K562 (cell line): ENCODE results near the gene HCN4. TPM values are rescaled to one million over a fixed set of nuclear protein-coding genes. Genes with fewer than 3 reads are reported as not detected.

Experiments
- ATAC-seq: fragments of 200-7000 bp; cut with Tn5 transposase; 3 replicates; pipeline ENCODE4 v1.9.1; 2020; ENCODE audit warnings: moderate library complexity
- BruUV-seq: library from RNA; stranded (reverse); fragments of 400-500 nt; replicated peaks from 2 replicates; lab custom pipeline; 2021; lab: Mats Ljungman, UMichigan
- CTCF ChIA-PET: fragments of 300-600 bp; formaldehyde crosslinking; extraction: SDS; loops from one replicate; lab custom pipeline; 2021; ENCODE audit warnings: low intra/inter-chr PET ratio; lab: Yijun Ruan, JAX
- POLR2A ChIA-PET: fragments of 300-600, 350-650 bp; sonication (Branson Sonifier 250); formaldehyde crosslinking; extraction: SDS; loops from one replicate; lab custom pipeline; 2021; ENCODE audit warnings: antibody characterized with exemption, inconsistent platforms; lab: Yijun Ruan, JAX
- DNase-seq, 4 experiments: peaks; one replicate each; pipeline versions ENCODE4 v3.0.0 to v3.0.0-alpha.2; 2011 to 2018; ENCODE audit warnings: low spot score in 3 of 4, mixed read lengths in 3 of 4; ENCODE audit errors: extremely low read depth in 1 of 4
- FAIRE-seq: peaks from 2 replicates; lab custom pipeline; 2011; peaks lifted over from hg19 to GRCh38; lab: Jason Lieb, UNC
- H2AFZ ChIP-seq: 2 replicates; pipeline ENCODE4 v1.6.0; 2011; ENCODE audit warnings: low read depth, low read length, control low read depth, inconsistent platforms
- H3K27ac ChIP-seq: fragments of 200-600 bp; 3 replicates; pipeline ENCODE4 v1.8.0; 2011; ENCODE audit warnings: low read depth, mild to moderate bottlenecking, control low read depth, inconsistent platforms, low read length, moderate library complexity, mixed read lengths; ENCODE audit errors: extremely low read depth
- H3K27me3 ChIP-seq, 2 experiments: fragments of 300-600 bp in 1 of 2; 2 replicates in 1 of 2; 3 replicates in 1 of 2; pipeline versions ENCODE4 v1.6.0 to v1.8.0; 2011; ENCODE audit warnings: inconsistent platforms in 2 of 2, low read length in 2 of 2, mild to moderate bottlenecking in 1 of 2, mixed read lengths in 1 of 2, moderate library complexity in 1 of 2; ENCODE audit not compliant: control insufficient read depth in 2 of 2, insufficient read depth in 2 of 2
- H3K36me3 ChIP-seq: fragments of 300-600 bp; 3 replicates; pipeline ENCODE4 v1.8.0; 2011; ENCODE audit warnings: mild to moderate bottlenecking, low read length, inconsistent platforms; ENCODE audit not compliant: control insufficient read depth, insufficient read depth
- H3K4me1 ChIP-seq, 2 experiments: fragments of 200-600 bp in 1 of 2; replicated peaks in 1 of 2; 2 replicates in 1 of 2; 3 replicates in 1 of 2; pipeline versions ENCODE4 v1.5.1 to v1.8.0; 2011; ENCODE audit warnings: inconsistent platforms in 2 of 2, low read length in 2 of 2, mild to moderate bottlenecking in 1 of 2, mixed read lengths in 1 of 2, moderate library complexity in 1 of 2; ENCODE audit not compliant: control insufficient read depth in 2 of 2, insufficient read depth in 2 of 2
- H3K4me2 ChIP-seq: 2 replicates; pipeline ENCODE4 v1.6.1; 2011; ENCODE audit warnings: low read length, control low read depth, inconsistent platforms, mixed read lengths; ENCODE audit not compliant: insufficient read depth
- H3K4me3 ChIP-seq: fragments of 200-600 bp; sonication (generic), shearing (Covaris generic); 2 replicates; pipeline ENCODE4 v1.5.1; 2016; ENCODE audit warnings: control low read depth, inconsistent platforms
- H3K79me2 ChIP-seq: fragments of 200-600 bp; 3 replicates; pipeline ENCODE4 v1.8.0; 2011; ENCODE audit warnings: low read length, inconsistent platforms; ENCODE audit not compliant: control insufficient read depth, insufficient read depth
- H3K9ac ChIP-seq, 2 experiments: 2 replicates each; pipeline versions ENCODE4 v1.6.0 to v1.6.1; 2011; ENCODE audit warnings: low read depth in 2 of 2, low read length in 2 of 2, control low read depth in 1 of 2, inconsistent platforms in 1 of 2, mild to moderate bottlenecking in 1 of 2, mixed read lengths in 1 of 2; ENCODE audit not compliant: insufficient read depth in 1 of 2
- H3K9me1 ChIP-seq: one replicate; pipeline ENCODE4 v1.6.0; 2011; ENCODE audit warnings: inconsistent platforms, mild to moderate bottlenecking, low read length, moderate library complexity; ENCODE audit not compliant: control insufficient read depth, insufficient read depth
- H3K9me3 ChIP-seq: replicated peaks from 2 replicates; pipeline ENCODE4 v1.5.1; 2011; ENCODE audit warnings: low read depth, low read length, inconsistent platforms; ENCODE audit not compliant: control insufficient read depth, insufficient read depth
- H4K20me1 ChIP-seq: replicated peaks from 2 replicates; pipeline ENCODE4 v1.6.1; 2011; ENCODE audit warnings: low read length, inconsistent platforms, mixed read lengths; ENCODE audit not compliant: control insufficient read depth, insufficient read depth
- HMG20B ChIP-seq: fragments of 250-450 bp; sonication (Bioruptor Pico); IDR thresholded peaks from 2 replicates; pipeline ENCODE4 v1.5.0; 2021; ENCODE audit warnings: mild to moderate bottlenecking
- PYGO2 ChIP-seq: fragments of 450-650 bp; IDR thresholded peaks from 2 replicates; pipeline ENCODE4 v1.6.1; 2016; ENCODE audit warnings: mild to moderate bottlenecking, missing genetic modification characterization, moderate library complexity, missing compliant biosample characterization
- RBM25 ChIP-seq: fragments of 200-400 bp; formaldehyde crosslinking; IDR thresholded peaks from 2 replicates; pipeline ENCODE4 v1.6.1; 2018; ENCODE audit warnings: low read length, low read depth, moderate library complexity; ENCODE audit not compliant: severe bottlenecking
- ZNF696 ChIP-seq: fragments of 250-450 bp; sonication (Bioruptor Pico); conservative IDR thresholded peaks from 2 replicates; pipeline ENCODE4 v1.4.0; 2020; ENCODE audit warnings: mild to moderate bottlenecking, moderate library complexity
- ZZZ3 ChIP-seq: fragments of 450-650 bp; IDR thresholded peaks from 2 replicates; pipeline ENCODE4 v1.6.1; 2016; ENCODE audit warnings: antibody characterized with exemption, mild to moderate bottlenecking, moderate library complexity
- in situ Hi-C: fragments of 300-500 bp; cut with MboI; formaldehyde crosslinking; loops from 4 replicates; pipeline ENCODE4 v1.15.0; 2018; ENCODE audit warnings: inconsistent platforms, mixed read lengths
- intact Hi-C: fragments of 100-400 bp; cut with micrococcal nuclease; formaldehyde crosslinking; loops from 2 replicates; pipeline ENCODE4 v1.14.2; 2022
- polyA plus RNA-seq, 8 experiments: library from polyadenylated mRNA; depleted of rRNA in 4 of 8; stranded (reverse) in 5 of 8; unstranded in 3 of 8; fragments of >200 nt; fragmentation: Nextera tagmentation in 2 of 8; fragmentation: Illumina TruSeq in 1 of 8; extraction: Ambion mirVana in 2 of 8; extraction: Trizol in 1 of 8; gene quantifications; 2 replicates each; pipeline versions ENCODE4 v1.2.1 to v1.2.3, GENCODE V29; 2011 to 2014; ENCODE audit warnings: inconsistent platforms in 1 of 8, missing spikeins in 1 of 8
- total RNA-seq, 7 experiments: library from RNA; depleted of rRNA in 6 of 7; stranded (reverse); fragments of >200 nt in 6 of 7; fragmentation: Illumina TruSeq in 2 of 7; extraction: Trizol in 2 of 7; gene quantifications; 2 replicates each; pipeline versions ENCODE4 v1.2.1 to v1.2.3, GENCODE V29; 2011 to 2021; ENCODE audit warnings: low replicate concordance in 1 of 7
- TF ChIP-seq, protein P1 (sequence below): fragments of 250-450 bp; sonication (Bioruptor Pico); IDR thresholded peaks from 2 replicates; pipeline ENCODE4 v1.4.0; 2020; ENCODE audit warnings: mild to moderate bottlenecking

The HCN4 gene
- total and polyA plus RNA-seq, 9 of the 15 experiments (the other 6 are each of a cell fraction or from before 2014, with no cell fraction given), result not detected

DNA sequence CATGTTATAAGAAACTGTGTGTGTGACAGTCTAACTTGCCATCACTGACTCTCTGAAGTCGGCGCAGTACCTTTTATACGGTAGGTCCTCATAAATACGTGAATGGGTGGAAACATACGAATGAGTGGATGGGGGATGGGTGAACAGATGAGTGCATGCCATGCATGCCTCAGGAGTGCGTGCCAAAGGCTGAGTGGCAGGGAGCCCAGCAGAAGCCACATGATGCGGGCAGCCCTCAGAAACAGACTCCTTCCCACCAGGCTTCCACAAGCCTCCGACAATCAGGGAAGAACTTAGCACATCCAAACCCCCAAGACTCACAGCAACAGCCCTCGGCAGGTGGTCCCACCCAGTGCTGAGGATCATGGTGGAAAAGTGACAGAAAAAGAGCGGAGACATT, 16.7 kb downstream of the HCN4 start (continued):
- TF ChIP-seq, protein P1, sequence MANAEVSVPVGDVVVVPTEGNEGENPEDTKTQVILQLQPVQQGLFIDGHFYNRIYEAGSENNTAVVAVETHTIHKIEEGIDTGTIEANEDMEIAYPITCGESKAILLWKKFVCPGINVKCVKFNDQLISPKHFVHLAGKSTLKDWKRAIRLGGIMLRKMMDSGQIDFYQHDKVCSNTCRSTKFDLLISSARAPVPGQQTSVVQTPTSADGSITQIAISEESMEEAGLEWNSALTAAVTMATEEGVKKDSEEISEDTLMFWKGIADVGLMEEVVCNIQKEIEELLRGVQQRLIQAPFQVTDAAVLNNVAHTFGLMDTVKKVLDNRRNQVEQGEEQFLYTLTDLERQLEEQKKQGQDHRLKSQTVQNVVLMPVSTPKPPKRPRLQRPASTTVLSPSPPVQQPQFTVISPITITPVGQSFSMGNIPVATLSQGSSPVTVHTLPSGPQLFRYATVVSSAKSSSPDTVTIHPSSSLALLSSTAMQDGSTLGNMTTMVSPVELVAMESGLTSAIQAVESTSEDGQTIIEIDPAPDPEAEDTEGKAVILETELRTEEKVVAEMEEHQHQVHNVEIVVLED, result no peak
- no peak for TF ChIP-seq PYGO2 (tag)
- no peak for TF ChIP-seq ZNF696 (CRISPR knock-in tag)
- no peak for TF ChIP-seq ZZZ3

GRCh38 chr15:73349191-73349590, 19.6 kb downstream of the HCN4 start:
- in situ Hi-C loops, result no loop called here
- CTCF ChIA-PET, result no interaction called here

More at GRCh38 chr15:73349191-73349590, 19.6 kb downstream of the HCN4 start:
- Histone ChIP-seq H3K9me3 (no peaks in the 10 kb centered on the region), H3K4me1 (no peaks in the 10 kb centered on the region), H3K36me3 (no peaks in the 10 kb centered on the region), H3K27me3 (peaks cover 0 to 12% of the 10 kb centered on the region in 2 experiments; a peak in 1 of 5 replicates), H4K20me1 (peaks cover 6% of the 10 kb centered on the region), H2AFZ (no peak overlapping the region), H3K79me2 (no peaks in the 10 kb centered on the region), H3K9me1 (no peaks in the 10 kb centered on the region), H3K27ac (no peak overlapping the region), H3K4me2 (no peak overlapping the region), H3K9ac (no peak overlapping the region), H3K4me3 (no peak overlapping the region)
- ATAC-seq, result no peak
- POLR2A ChIA-PET, result interaction anchor here (0.9 kb wide), 1 partner anchor 12 kb away, joined by 3 read pairs; no protein-coding TSS in a partner anchor
- peak; percentile 72 for TF ChIP-seq RBM25
- no peak for TF ChIP-seq HMG20B
- intact Hi-C loops, result no loop called here
- no TSS peak for BruUV-seq
- no peak for DNase-seq
- FAIRE-seq, result no peak
